ENCODE results near the gene SIAH3. TPM values are rescaled to one million over a fixed set of nuclear protein-coding genes. Genes with fewer than 3 reads are reported as not detected.

Gene SIAH3
- polyA plus RNA-seq, 1 donor from 2014 or later = 4.9 TPM

- Histone ChIP-seq H3K27me3 (ENCODE audit: insufficient read depth, low read depth, low read length) (no peaks in the 10 kb centered on the region), H3K4me2 (ENCODE audit: low read length) (no peak overlapping the region), H3K9ac (ENCODE audit: low read length) (no peak overlapping the region), H3K36me3 (ENCODE audit: insufficient read depth, low read length) (no peaks in the 10 kb centered on the region), H3K79me2 (replicated peaks; ENCODE audit: insufficient read depth, low read length) (no peaks in the 10 kb centered on the region), H3K27ac (ENCODE audit: low read length) (no peak overlapping the region), H3F3A (ENCODE audit: insufficient read depth, low read length, poor library complexity, severe bottlenecking) (no peaks in the 10 kb centered on the region), H3K9me2 (ENCODE audit: insufficient read depth, low read length) (no peaks in the 10 kb centered on the region), H2AFZ (ENCODE audit: low read depth, low read length) (no peak overlapping the region), H3K4me3 (ENCODE audit: low read length) (no peak overlapping the region), H4K20me1 (ENCODE audit: insufficient read depth) (no peaks in the 10 kb centered on the region), H3K9me3 (ENCODE audit: low read length) (no peaks in the 10 kb centered on the region)
- no peak for TF ChIP-seq EP300 (conservative IDR thresholded peaks at IDR 0.05; ENCODE audit: poor library complexity, severe bottlenecking)
- no peak for TF ChIP-seq SMC3 (conservative IDR thresholded peaks at IDR 0.05; ENCODE audit: poor library complexity)
- TF ChIP-seq CTCF (IDR thresholded peaks at IDR 0.05; ENCODE audit: poor library complexity, severe bottlenecking) = no peak
- no peak for TF ChIP-seq REST (IDR thresholded peaks at IDR 0.05; ENCODE audit: borderline replicate concordance)
- TF ChIP-seq EZH2 (IDR thresholded peaks at IDR 0.05; ENCODE audit: borderline replicate concordance, insufficient read depth, low read length, poor library complexity, severe bottlenecking) = no peak
Measured at GRCh38 chr13:45892513-45892912, 41.0 kb upstream of the SIAH3 start.

GRCh38 chr13:45889590-45890243, 38.2 kb upstream of the SIAH3 start:
- H4K20me1 ChIP-seq (ENCODE audit: insufficient read depth) = no peaks in the 10 kb centered on the region
- no peak overlapping the region for H2AFZ ChIP-seq (ENCODE audit: low read depth, low read length)
- no peak overlapping the region for H3K27ac ChIP-seq (ENCODE audit: low read length)
- no peaks in the 10 kb centered on the region for H3K9me2 ChIP-seq (ENCODE audit: insufficient read depth, low read length)
- no peak for TF ChIP-seq REST (IDR thresholded peaks at IDR 0.05; ENCODE audit: borderline replicate concordance)
- TF ChIP-seq EP300 (conservative IDR thresholded peaks at IDR 0.05; ENCODE audit: poor library complexity, severe bottlenecking) = no peak
- no peak for TF ChIP-seq CTCF (IDR thresholded peaks at IDR 0.05; ENCODE audit: poor library complexity, severe bottlenecking)
- no peak for TF ChIP-seq TAF1 (IDR thresholded peaks at IDR 0.05; ENCODE audit: low read depth)
- TF ChIP-seq SMC3 (conservative IDR thresholded peaks at IDR 0.05; ENCODE audit: poor library complexity) = no peak
- TF ChIP-seq POLR2AphosphoS5 (IDR thresholded peaks at IDR 0.05) = no peak
- no peak overlapping the region for H3K9ac ChIP-seq (ENCODE audit: low read length)
- H3K4me2 ChIP-seq (ENCODE audit: low read length) = no peak overlapping the region
- no peaks in the 10 kb centered on the region for H3K36me3 ChIP-seq (ENCODE audit: insufficient read depth, low read length)
- H3F3A ChIP-seq (ENCODE audit: insufficient read depth, low read length, poor library complexity, severe bottlenecking) = no peaks in the 10 kb centered on the region
- H3K9me3 ChIP-seq (ENCODE audit: low read length) = no peaks in the 10 kb centered on the region
- no peak overlapping the region for H3K4me3 ChIP-seq (ENCODE audit: low read length)
- H3K79me2 ChIP-seq (replicated peaks; ENCODE audit: insufficient read depth, low read length) = no peaks in the 10 kb centered on the region
- H3K27me3 ChIP-seq (ENCODE audit: insufficient read depth, low read depth, low read length) = no peaks in the 10 kb centered on the region

All from neural cell (in vitro differentiated cells).